Adrenal gland (tissue), 5 donors: ENCODE measurements around the gene KCNJ4.

Experiments used
- CTCF ChIP-seq, 6 experiments: fragments of 450-650 bp in 4 of 6; fragments of 200-600 bp in 2 of 6; sonication (generic) in 1 of 6; IDR thresholded peaks; 1 replicate in 5 of 6; 2 replicates in 1 of 6; pipeline versions ENCODE4 v1.5.1 to v1.8.0; 2016 to 2021; ENCODE audit warnings: antibody characterized with exemption in 6 of 6, mild to moderate bottlenecking in 2 of 6, moderate library complexity in 1 of 6
- POLR2A ChIP-seq, 2 donors: fragments of 450-650 bp; IDR thresholded peaks; one replicate each; pipeline ENCODE4 v1.6.1; 2017; ENCODE audit warnings: antibody characterized with exemption in 2 of 2, mild to moderate bottlenecking in 2 of 2, moderate library complexity in 1 of 2
- donor health status: DM: no; HTN: no; CAD: no.

- no peak for TF ChIP-seq CTCF (IDR thresholded peaks at IDR 0.05)
- TF ChIP-seq POLR2A (IDR thresholded peaks at IDR 0.05) = no peak
These were observed 34.7 kb upstream of the KCNJ4 start for GRCh38 chr22:38489561-38490145.
